GM12891 (cell line): ENCODE data around the gene CCDC85A.

Source experiments
- POLR2A ChIP-seq: IDR thresholded peaks from 2 replicates; pipeline ENCODE4 v1.6.1; 2011; ENCODE audit warnings: low read depth, low read length, control low read depth
- POLR2AphosphoS5 ChIP-seq: IDR thresholded peaks from 2 replicates; pipeline ENCODE4 v1.6.1; 2011; ENCODE audit warnings: low read depth, low read length, control low read depth
- POU2F2 ChIP-seq: IDR thresholded peaks from 2 replicates; pipeline ENCODE4 v1.6.1; 2011; ENCODE audit warnings: low read depth, mild to moderate bottlenecking, control low read depth, low read length, moderate library complexity
- SPI1 ChIP-seq: IDR thresholded peaks from 2 replicates; pipeline ENCODE4 v1.6.1; 2011; ENCODE audit warnings: low read depth, low read length, control low read depth
- TAF1 ChIP-seq: IDR thresholded peaks from 2 replicates; pipeline ENCODE4 v1.6.1; 2011; ENCODE audit warnings: low read depth, low read length, control low read depth

DNA sequence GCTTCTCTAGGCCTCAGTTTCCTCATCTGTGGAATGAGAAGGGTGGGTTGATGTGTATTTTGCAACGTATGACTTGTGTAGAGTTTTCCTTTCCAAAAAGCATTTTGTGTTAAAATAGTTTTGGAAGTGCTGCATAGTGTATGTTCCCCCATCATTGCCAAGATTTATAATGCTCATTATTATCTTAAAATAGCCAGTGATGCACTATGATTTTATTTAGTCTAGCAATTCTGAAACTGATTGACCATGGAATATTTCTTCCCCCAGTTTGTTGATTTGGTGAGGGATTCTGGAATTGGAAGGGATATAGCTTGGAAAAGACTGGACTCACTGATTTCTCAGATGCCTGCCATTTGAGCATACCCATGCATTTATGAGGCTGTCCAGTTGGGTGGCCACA lies 130.6 kb downstream of the CCDC85A start:
- no peak for TF ChIP-seq TAF1
- no peak for TF ChIP-seq POLR2AphosphoS5
- TF ChIP-seq POLR2A: no peak
- TF ChIP-seq SPI1: no peak
- TF ChIP-seq POU2F2: no peak
